Glutamatergic neuron (in vitro differentiated cells): ENCODE results near the gene STK24. TPM values are rescaled to one million over a fixed set of nuclear protein-coding genes. Genes with fewer than 3 reads are reported as not detected.

Experiments
- DNase-seq: peaks from one replicate; pipeline ENCODE4 v3.0.0; 2022
- H3K27ac Mint-ChIP-seq: one replicate; pipeline ENCODE4 v1.8.0; 2020; ENCODE audit warnings: mild to moderate bottlenecking, mixed read lengths, inconsistent platforms; ENCODE audit not compliant: unreplicated experiment
- H3K27me3 Mint-ChIP-seq: one replicate; pipeline ENCODE4 v1.8.0; 2020; ENCODE audit warnings: mild to moderate bottlenecking, moderate library complexity, mixed read lengths, inconsistent platforms; ENCODE audit not compliant: unreplicated experiment
- H3K36me3 Mint-ChIP-seq: one replicate; pipeline ENCODE4 v1.8.0; 2020; ENCODE audit warnings: mild to moderate bottlenecking, mixed read lengths, inconsistent platforms; ENCODE audit not compliant: unreplicated experiment
- H3K4me1 Mint-ChIP-seq: one replicate; pipeline ENCODE4 v1.8.0; 2020; ENCODE audit warnings: mild to moderate bottlenecking, low read depth, mixed read lengths, inconsistent platforms; ENCODE audit not compliant: unreplicated experiment
- H3K4me3 Mint-ChIP-seq: one replicate; pipeline ENCODE4 v1.8.0; 2020; ENCODE audit warnings: mild to moderate bottlenecking, mixed read lengths, inconsistent platforms; ENCODE audit not compliant: unreplicated experiment
- H3K9me3 Mint-ChIP-seq: one replicate; pipeline ENCODE4 v1.8.0; 2020; ENCODE audit warnings: mild to moderate bottlenecking, moderate library complexity, mixed read lengths, inconsistent platforms; ENCODE audit not compliant: unreplicated experiment
- CTCF ChIP-seq: fragments of 200-600 bp; sonication (generic); IDR thresholded peaks from one replicate; pipeline ENCODE4 v1.5.0; 2021; ENCODE audit not compliant: partially characterized antibody, unreplicated experiment
- total RNA-seq: library from RNA; stranded (reverse); fragmentation: NEBNext Ultra II Directional; extraction: Animal tissue kit (Norgen Biotek cat#: 25700); gene quantifications from one replicate; pipeline ENCODE4 v1.2.1, GENCODE V29; 2021; ENCODE audit not compliant: unreplicated experiment

Gene STK24
- total RNA-seq, 1 donor from 2014 or later = 188 TPM

- H3K36me3 Mint-ChIP-seq = peaks cover 3% of the 10 kb centered on the region
Observed at GRCh38 chr13:98429081-98429480, 147.8 kb downstream of the STK24 start.

GRCh38 chr13:98428256-98428966, 148.5 kb downstream of the STK24 start:
- Mint-ChIP-seq H3K36me3 (peaks cover 8% of the 10 kb centered on the region), H3K27me3 (peaks cover 13% of the 10 kb centered on the region), H3K27ac (no peak overlapping the region), H3K9me3 (peaks cover 6% of the 10 kb centered on the region), H3K4me1 (peaks cover 13% of the 10 kb centered on the region), H3K4me3 (no peak overlapping the region)
- TF ChIP-seq CTCF = no peak
- DNase-seq = no peak

More at GRCh38 chr13:98429081-98429480, 147.8 kb downstream of the STK24 start:
- no peak overlapping the region for H3K4me3 Mint-ChIP-seq
- peaks cover 13% of the 10 kb centered on the region for H3K27me3 Mint-ChIP-seq
- peaks cover 13% of the 10 kb centered on the region for H3K4me1 Mint-ChIP-seq
- DNase-seq = no peak
- H3K9me3 Mint-ChIP-seq = peaks cover 6% of the 10 kb centered on the region
- H3K27ac Mint-ChIP-seq = no peak overlapping the region
- no peak for TF ChIP-seq CTCF

- peaks cover 10% of the 10 kb centered on the region for H3K4me1 Mint-ChIP-seq
- H3K9me3 Mint-ChIP-seq = peaks cover 4% of the 10 kb centered on the region
- H3K27ac Mint-ChIP-seq = no peak overlapping the region
- H3K27me3 Mint-ChIP-seq = peaks cover 8% of the 10 kb centered on the region
- H3K36me3 Mint-ChIP-seq = peaks cover 17% of the 10 kb centered on the region
- TF ChIP-seq CTCF = no peak
- no peak for DNase-seq
- H3K4me3 Mint-ChIP-seq = no peak overlapping the region
Observed at GRCh38 chr13:98427331-98427995, 149.4 kb downstream of the STK24 start.

- Mint-ChIP-seq H3K9me3 (peaks cover 9% of the 10 kb centered on the region), H3K27me3 (peaks cover 5% of the 10 kb centered on the region), H3K4me3 (no peak overlapping the region), H3K36me3 (peaks cover 25% of the 10 kb centered on the region), H3K27ac (no peak overlapping the region), H3K4me1 (peaks cover 10% of the 10 kb centered on the region)
- DNase-seq = no peak
- no peak for TF ChIP-seq CTCF
Observed at GRCh38 chr13:98423417-98423816, 153.5 kb downstream of the STK24 start.

GRCh38 chr13:98422046-98422445, 154.9 kb downstream of the STK24 start:
- Mint-ChIP-seq H3K4me1 (peaks cover 7% of the 10 kb centered on the region), H3K36me3 (peaks cover 28% of the 10 kb centered on the region), H3K4me3 (no peak overlapping the region), H3K9me3 (peaks cover 10% of the 10 kb centered on the region), H3K27ac (no peak overlapping the region), H3K27me3 (peaks cover 5% of the 10 kb centered on the region)
- DNase-seq = no peak
- TF ChIP-seq CTCF = no peak
